H9 (cell line): ENCODE data around the gene OTUD6A. TPM values are rescaled to one million over a fixed set of nuclear protein-coding genes. Genes with fewer than 3 reads are reported as not detected.

Experiments used
- DNase-seq: peaks from one replicate; pipeline ENCODE4 v3.0.0-alpha.2; 2017
- H2AFZ ChIP-seq: one replicate; pipeline ENCODE4 v1.6.1; 2013; ENCODE audit warnings: mild to moderate bottlenecking, low read length, control low read depth, moderate library complexity
- H2AK5ac ChIP-seq: 2 replicates; pipeline ENCODE4 v1.6.1; 2013; ENCODE audit warnings: low read length, control low read depth, mixed read lengths; ENCODE audit not compliant: insufficient read length
- H2BK120ac ChIP-seq: one replicate; pipeline ENCODE4 v1.6.1; 2013; ENCODE audit warnings: low read depth, mild to moderate bottlenecking, low read length, control low read depth, inconsistent platforms; ENCODE audit not compliant: poor library complexity, severe bottlenecking
- H2BK12ac ChIP-seq: 2 replicates; pipeline ENCODE4 v1.6.1; 2013; ENCODE audit warnings: low read length, control low read depth, mixed read lengths, low read depth; ENCODE audit not compliant: insufficient read length
- H2BK15ac ChIP-seq: 2 replicates; pipeline ENCODE4 v1.6.1; 2013; ENCODE audit warnings: low read depth, low read length, control low read depth
- H2BK20ac ChIP-seq: one replicate; pipeline ENCODE4 v1.6.1; 2013; ENCODE audit warnings: low read depth, mild to moderate bottlenecking, low read length, control low read depth, inconsistent platforms; ENCODE audit not compliant: poor library complexity, severe bottlenecking
- H2BK5ac ChIP-seq: 2 replicates; pipeline ENCODE4 v1.6.1; 2013; ENCODE audit warnings: low read length, control low read depth, mixed read lengths; ENCODE audit not compliant: insufficient read length
- H3K14ac ChIP-seq: 2 replicates; pipeline ENCODE4 v1.6.1; 2013; ENCODE audit warnings: low read length, control low read depth; ENCODE audit not compliant: insufficient read depth
- H3K18ac ChIP-seq: 2 replicates; pipeline ENCODE4 v1.6.1; 2013; ENCODE audit warnings: low read depth, mild to moderate bottlenecking, mixed read lengths, low read length, control low read depth; ENCODE audit not compliant: insufficient read length
- H3K23ac ChIP-seq: 2 replicates; pipeline ENCODE4 v1.6.1; 2013; ENCODE audit warnings: low read length, control low read depth, mixed read lengths, low read depth; ENCODE audit not compliant: insufficient read length
- H3K23me2 ChIP-seq: 2 replicates; pipeline ENCODE4 v1.6.1; 2013; ENCODE audit warnings: low read depth, mild to moderate bottlenecking, mixed read lengths, low read length, control low read depth; ENCODE audit not compliant: insufficient read length, poor library complexity, severe bottlenecking
- H3K27ac ChIP-seq: 2 replicates; pipeline ENCODE4 v1.5.1; 2013; ENCODE audit warnings: low read length, control low read depth, mixed read lengths, low read depth; ENCODE audit not compliant: insufficient read length
- H3K27me3 ChIP-seq: 2 replicates; pipeline ENCODE4 v1.6.1; 2013; ENCODE audit warnings: low read length, control low read depth, inconsistent platforms; ENCODE audit not compliant: insufficient read depth
- H3K4ac ChIP-seq: 2 replicates; pipeline ENCODE4 v1.6.1; 2013; ENCODE audit warnings: low read depth, mild to moderate bottlenecking, control low read depth, inconsistent platforms, low read length, moderate library complexity
- H3K4me1 ChIP-seq: 2 replicates; pipeline ENCODE4 v1.6.1; 2013; ENCODE audit warnings: low read length, control low read depth, inconsistent platforms; ENCODE audit not compliant: insufficient read depth
- H3K4me2 ChIP-seq: 2 replicates; pipeline ENCODE4 v1.6.1; 2013; ENCODE audit warnings: low read length, control low read depth, mixed read lengths; ENCODE audit not compliant: insufficient read length, insufficient read depth
- H3K56ac ChIP-seq: 2 replicates; pipeline ENCODE4 v1.6.1; 2013; ENCODE audit warnings: low read depth, mild to moderate bottlenecking, mixed read lengths, low read length, control low read depth; ENCODE audit not compliant: insufficient read length
- H3K79me1 ChIP-seq: 2 replicates; pipeline ENCODE4 v1.6.1; 2013; ENCODE audit warnings: low read depth, mild to moderate bottlenecking, moderate library complexity, low read length, control low read depth, inconsistent platforms; ENCODE audit not compliant: insufficient read depth, poor library complexity, severe bottlenecking
- H3K79me2 ChIP-seq: 2 replicates; pipeline ENCODE4 v1.6.1; 2013; ENCODE audit warnings: low read length, control low read depth, inconsistent platforms; ENCODE audit not compliant: insufficient read depth
- H3K9ac ChIP-seq: 2 replicates; pipeline ENCODE4 v1.6.1; 2013; ENCODE audit warnings: low read length, control low read depth, mixed read lengths; ENCODE audit not compliant: insufficient read length; ENCODE audit errors: extremely low read depth
- H3K9me3 ChIP-seq: one replicate; pipeline ENCODE4 v1.6.1; 2013; ENCODE audit warnings: low read depth, low read length, inconsistent platforms; ENCODE audit not compliant: control insufficient read depth
- H3T11ph ChIP-seq: one replicate; pipeline ENCODE4 v1.6.1; 2013; ENCODE audit warnings: mild to moderate bottlenecking, low read length, control low read depth, inconsistent platforms
- H4K20me1 ChIP-seq: one replicate; pipeline ENCODE4 v1.6.1; 2013; ENCODE audit not compliant: control insufficient read depth, insufficient read length, insufficient read depth
- H4K5ac ChIP-seq: 2 replicates; pipeline ENCODE4 v1.6.1; 2013; ENCODE audit warnings: low read depth, mild to moderate bottlenecking, mixed read lengths, low read length, control low read depth; ENCODE audit not compliant: insufficient read length
- H4K8ac ChIP-seq: replicated peaks from 2 replicates; pipeline ENCODE4 v1.6.1; 2013; ENCODE audit warnings: low read length, control low read depth, mixed read lengths, low read depth; ENCODE audit not compliant: insufficient read length
- H4K91ac ChIP-seq: 2 replicates; pipeline ENCODE4 v1.6.1; 2013; ENCODE audit warnings: low read depth, mild to moderate bottlenecking, moderate library complexity, mixed read lengths, low read length, control low read depth; ENCODE audit not compliant: insufficient read length
- H3K27ac Mint-ChIP-seq, 3 experiments: 2 replicates in 2 of 3; 3 replicates in 1 of 3; pipeline ENCODE4 v1.8.0; 2020 to 2021; ENCODE audit warnings: mixed read lengths in 3 of 3, mild to moderate bottlenecking in 1 of 3, moderate library complexity in 1 of 3
- H3K27me3 Mint-ChIP-seq: 2 replicates; pipeline ENCODE4 v1.8.0; 2021; ENCODE audit warnings: low read depth, mild to moderate bottlenecking, moderate library complexity, mixed read lengths
- H3K36me3 Mint-ChIP-seq, 3 experiments: 2 replicates in 2 of 3; 3 replicates in 1 of 3; pipeline ENCODE4 v1.8.0; 2020 to 2021; ENCODE audit warnings: low read depth in 3 of 3, mixed read lengths in 3 of 3; ENCODE audit not compliant: insufficient read depth in 1 of 3
- H3K4me1 Mint-ChIP-seq, 2 experiments: 2 replicates each; pipeline ENCODE4 v1.8.0; 2020; ENCODE audit warnings: mixed read lengths in 2 of 2
- H3K4me3 Mint-ChIP-seq, 2 experiments: 2 replicates in 1 of 2; 3 replicates in 1 of 2; pipeline ENCODE4 v1.8.0; 2020 to 2021; ENCODE audit warnings: mild to moderate bottlenecking in 2 of 2, mixed read lengths in 2 of 2, moderate library complexity in 1 of 2
- H3K9me3 Mint-ChIP-seq, 2 experiments: 2 replicates in 1 of 2; 3 replicates in 1 of 2; pipeline ENCODE4 v1.8.0; 2020; ENCODE audit warnings: mild to moderate bottlenecking in 2 of 2, mixed read lengths in 2 of 2, moderate library complexity in 1 of 2
- CTCF ChIP-seq: fragments of 200-600 bp; sonication (generic); conservative IDR thresholded peaks from 3 replicates; pipeline ENCODE4 v1.8.0; 2021; ENCODE audit warnings: antibody characterized with exemption, mild to moderate bottlenecking
- WGBS: extraction: QIAGEN DNeasy Blood & Tissue Kit; methylation state at CpG from one replicate; pipeline ENCODE4 v1.1.7; 2013; ENCODE audit warnings: missing lambda C conversion rate, low lambda C conversion rate, mixed read lengths; ENCODE audit not compliant: insufficient read length; ENCODE audit errors: extremely low coverage; 5-methylcytosine and 5-hydroxymethylcytosine counted together
- total RNA-seq: library from RNA; stranded (reverse); gene quantifications from 2 replicates; pipeline ENCODE4 v1.2.1, GENCODE V29; 2021

The OTUD6A gene
- total RNA-seq, 1 experiment from 2014 or later = not detected

- Histone ChIP-seq H3K4me1 (no peaks in the 10 kb centered on the region), H2BK15ac (no peak overlapping the region), H3K4ac (no peak overlapping the region), H2BK20ac (no peak overlapping the region), H3K23ac (no peak overlapping the region), H4K91ac (no peak overlapping the region), H3K56ac (no peak overlapping the region), H4K20me1 (no peaks in the 10 kb centered on the region), H3K4me2 (no peak overlapping the region), H3K14ac (no peak overlapping the region), H4K8ac (no peak overlapping the region), H3K27me3 (no peaks in the 10 kb centered on the region), H3K79me2 (no peaks in the 10 kb centered on the region), H2BK12ac (no peak overlapping the region), H4K5ac (no peak overlapping the region), H3K23me2 (no peaks in the 10 kb centered on the region), H2BK120ac (no peak overlapping the region), H3T11ph (no peak overlapping the region), H3K18ac (no peak overlapping the region), H3K27ac (no peak overlapping the region), H2AFZ (no peak overlapping the region), H3K79me1 (no peaks in the 10 kb centered on the region), H2BK5ac (no peak overlapping the region), H2AK5ac (no peak overlapping the region), H3K9me3 (peaks cover 61% of the 10 kb centered on the region), H3K9ac (no peak overlapping the region)
- Mint-ChIP-seq H3K4me3 (no peak overlapping the region), H3K27ac (no peak overlapping the region), H3K9me3 (peaks cover 63 to 69% of the 10 kb centered on the region in 2 experiments), H3K27me3 (peaks cover 2% of the 10 kb centered on the region; the same call in 1 of the 2 replicates), H3K4me1 (no peaks in the 10 kb centered on the region; a peak in 1 of 4 replicates), H3K36me3 (peaks cover 2 to 12% (median 5%) of the 10 kb centered on the region in 3 experiments; a peak in 4 of 7 replicates)
- DNase-seq = no peak
- TF ChIP-seq CTCF = no peak
- no CpG with 5 or more reads among the region's 2 CpGs for WGBS
Observed at GRCh38 chrX:70039758-70040157, 22.5 kb upstream of the OTUD6A start.
